HG02588 (cell line): Measurements from ENCODE around the gene DMXL1.

Source experiments
- ATAC-seq: cut with Tn5 transposase; IDR thresholded peaks from one replicate; pipeline ENCODE4 v1.9.1; 2021; ENCODE audit warnings: mild to moderate bottlenecking, moderate library complexity; ENCODE audit not compliant: unreplicated experiment

Gene DMXL1

GRCh38 chr5:119070828-119071560, at the start of gene DMXL1:
TSS of gene DMXL1 (plus strand) at chr5:119071087. CDS start at chr5:119071570, 483 bp downstream.
- peak; percentile 76 for ATAC-seq

- no peak for ATAC-seq
These were observed 49.6 kb upstream of the DMXL1 start for GRCh38 chr5:119021149-119021732.

GRCh38 chr5:119022017-119022745, 48.7 kb upstream of the DMXL1 start:
- ATAC-seq: peak; percentile 62

- ATAC-seq: no peak
These were observed 48.1 kb upstream of the DMXL1 start for GRCh38 chr5:119022773-119023172.

- no peak for ATAC-seq
These were observed 42.3 kb upstream of the DMXL1 start for GRCh38 chr5:119028575-119028974.

GRCh38 chr5:119031011-119031886, 39.6 kb upstream of the DMXL1 start:
- peak; percentile 72 for ATAC-seq

GRCh38 chr5:119031905-119032304, 39.0 kb upstream of the DMXL1 start:
- peak; percentile 38 for ATAC-seq

GRCh38 chr5:119032656-119033055, 38.2 kb upstream of the DMXL1 start:
- ATAC-seq: no peak

GRCh38 chr5:119033135-119033534, 37.8 kb upstream of the DMXL1 start:
- ATAC-seq: no peak

- ATAC-seq: no peak
These were observed 34.7 kb upstream of the DMXL1 start for GRCh38 chr5:119036101-119036762.

- no peak for ATAC-seq
These were observed 33.2 kb upstream of the DMXL1 start for GRCh38 chr5:119037496-119038215.

- no peak for ATAC-seq
These were observed 22.6 kb upstream of the DMXL1 start for GRCh38 chr5:119048246-119048645.

- no peak for ATAC-seq
These were observed 20.9 kb upstream of the DMXL1 start for GRCh38 chr5:119049824-119050449.

GRCh38 chr5:119054101-119054500, 16.8 kb upstream of the DMXL1 start:
- no peak for ATAC-seq

- ATAC-seq: no peak
These were observed 15.6 kb upstream of the DMXL1 start for GRCh38 chr5:119055294-119055693.

- ATAC-seq: no peak
These were observed 11.8 kb upstream of the DMXL1 start for GRCh38 chr5:119058979-119059529.

GRCh38 chr5:119059740-119060255, 11.1 kb upstream of the DMXL1 start:
- no peak for ATAC-seq

- ATAC-seq: peak; percentile 84
These were observed 7.1 kb upstream of the DMXL1 start for GRCh38 chr5:119063579-119064379.
